ENCODE data around the gene CR1L. TPM values are rescaled to one million over a fixed set of nuclear protein-coding genes. Genes with fewer than 3 reads are reported as not detected.
"Not testable (repeated sequence)": the region's sequence is repeated elsewhere in the genome, so short reads cannot be mapped to it uniquely, and the experiment has no call there.

CR1L gene
- polyA plus RNA-seq, 4 donors, result 0.32 to 1.5 (median 1.1) TPM

DNA sequence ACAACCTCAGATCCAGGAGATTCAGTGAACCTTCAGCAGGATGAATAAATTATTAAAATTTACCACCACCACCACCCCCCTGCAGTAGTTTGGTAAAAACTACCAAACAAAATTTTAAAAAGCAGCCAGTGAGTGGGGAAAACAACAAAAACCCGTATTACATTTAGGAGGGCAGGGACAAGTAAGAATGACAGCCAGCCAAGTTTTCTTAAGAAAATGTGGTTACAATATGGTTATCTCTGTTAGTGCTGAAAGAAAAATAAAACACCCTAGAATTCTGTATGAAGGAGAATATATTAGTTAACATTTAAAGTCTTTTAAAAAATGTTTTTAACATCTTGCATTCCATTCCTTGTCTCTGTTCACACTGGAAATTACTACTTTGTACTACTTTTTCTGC, 121.6 kb downstream of the CR1L start:
- no peak for DNase-seq (ENCODE audit: low read depth in 4 of 4, low spot score in 2 of 4)

DNA sequence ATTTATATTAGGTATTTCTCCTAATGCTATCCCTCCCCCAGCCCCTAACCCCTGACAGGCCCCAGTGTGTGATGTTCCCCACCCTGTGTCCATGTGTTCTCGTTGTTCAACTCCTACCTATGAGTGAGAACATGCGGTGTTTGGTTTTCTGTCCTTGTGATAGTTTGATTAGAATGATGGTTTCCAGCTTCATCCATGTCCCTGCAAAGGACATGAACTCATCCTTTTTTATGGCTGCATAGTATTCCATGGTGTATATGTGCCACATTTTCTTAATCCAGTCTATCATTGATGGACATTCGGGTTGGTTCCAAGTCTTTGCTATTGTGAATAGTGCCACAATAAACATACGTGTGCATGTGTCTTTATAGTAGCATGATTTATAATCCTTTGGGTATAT, 125.6 kb downstream of the CR1L start:
- not testable (repeated sequence) for DNase-seq (ENCODE audit: low read depth in 4 of 4, low spot score in 2 of 4)

Other genes starting within 250 kb of the CR1L start
- 1 to 10 TPM in 2 of 4 donors, under 1 TPM in 2; 0.68 to 1.6 (median 1.1) TPM for gene CR2, start 190.8 kb upstream of the CR1L start, polyA plus RNA-seq (ENCODE audit: insufficient read length in 4 of 4)
- 10 to 100 TPM; 17.1 to 20.2 (median 18.6) TPM for gene CR1, start 149.0 kb upstream of the CR1L start, polyA plus RNA-seq (ENCODE audit: insufficient read length in 4 of 4)
- 100 to 1,000 TPM; 285 to 383 (median 318) TPM for gene CD46, start 106.9 kb downstream of the CR1L start, polyA plus RNA-seq (ENCODE audit: insufficient read length in 4 of 4)